ENCODE results near the gene MAST1. TPM values are rescaled to one million over a fixed set of nuclear protein-coding genes. Genes with fewer than 3 reads are reported as not detected.

The MAST1 gene
- total RNA-seq, 2 donors from 2014 or later: 0.26 TPM; not detected in 1

GRCh38 chr19:12793290-12794195 lies 44.8 kb upstream of the MAST1 start:
- peak; percentile 62 for ATAC-seq
- WGBS, 2 donors: 0 to 1% methylated on average over 8 to 59 of the region's 81 CpGs
- H3K9me3 ChIP-seq: no peaks in the 10 kb centered on the region
- DNase-seq: peak; percentile 95 to 97 (median 96)
- TF ChIP-seq CTCF (IDR thresholded peaks at IDR 0.05) (peak in 3 of 7 experiments; percentile 13 to 22 (median 16)), POLR2A (IDR thresholded peaks at IDR 0.05) (peak; percentile 89 to 97 (median 93))
- peaks cover 45% of the 10 kb centered on the region for H3K4me1 ChIP-seq
- H3K27ac ChIP-seq: peak overlapping the region; percentile 94 to 100 (median 98)
- no peaks in the 10 kb centered on the region for H3K36me3 ChIP-seq (replicated peaks in 1 of 2; ENCODE audit: insufficient read depth in 1 of 2, low read depth in 2 of 2)
- intact Hi-C loops (cut with DNase I): no loop called here
- H3K4me3 ChIP-seq: peak overlapping the region; percentile 87 to 91
- H3K27me3 ChIP-seq: no peaks in the 10 kb centered on the region

GRCh38 chr19:12794196-12794941 lies 43.9 kb upstream of the MAST1 start:
- no peaks in the 10 kb centered on the region for H3K36me3 ChIP-seq (replicated peaks in 1 of 2; ENCODE audit: insufficient read depth in 1 of 2, low read depth in 2 of 2)
- no peak overlapping the region for H3K4me3 ChIP-seq
- WGBS, 2 donors: 59 to 64% methylated on average over 7 of the region's 7 CpGs
- intact Hi-C loops (cut with DNase I): no loop called here
- H3K4me1 ChIP-seq: peaks cover 37% of the 10 kb centered on the region
- no peak for DNase-seq
- TF ChIP-seq CTCF (IDR thresholded peaks at IDR 0.05): no peak
- peak in 1 of 3 donors; percentile 18 for TF ChIP-seq POLR2A (IDR thresholded peaks at IDR 0.05)
- H3K27me3 ChIP-seq: no peaks in the 10 kb centered on the region
- peak overlapping the region; percentile 94 to 100 (median 98) for H3K27ac ChIP-seq
- H3K9me3 ChIP-seq: no peaks in the 10 kb centered on the region
- no peak for ATAC-seq

- Histone ChIP-seq H3K9me3 (no peaks in the 10 kb centered on the region), H3K4me3 (no peak overlapping the region), H3K36me3 (replicated peaks in 1 of 2; ENCODE audit: insufficient read depth in 1 of 2, low read depth in 2 of 2) (no peaks in the 10 kb centered on the region), H3K27me3 (no peaks in the 10 kb centered on the region), H3K27ac (peak overlapping the region in 2 of 4 donors; percentile 94 to 100), H3K4me1 (peaks cover 36% of the 10 kb centered on the region)
- no peak for DNase-seq
- TF ChIP-seq POLR2A (IDR thresholded peaks at IDR 0.05) (peak in 1 of 3 donors; percentile 6), CTCF (IDR thresholded peaks at IDR 0.05) (no peak)
- intact Hi-C loops (cut with DNase I): no loop called here
- 83 to 95% methylated on average over 4 to 9 of the region's 9 CpGs for WGBS, 2 donors
- ATAC-seq: no peak
Measured at GRCh38 chr19:12794971-12795381, 43.3 kb upstream of the MAST1 start.

GRCh38 chr19:12796146-12797071 lies 41.9 kb upstream of the MAST1 start:
- 11% methylated on average over 11 to 18 of the region's 18 CpGs for WGBS, 2 donors
- H3K27ac ChIP-seq: peak overlapping the region in 2 of 4 donors; percentile 22 to 94
- H3K9me3 ChIP-seq: no peaks in the 10 kb centered on the region
- H3K4me3 ChIP-seq: no peak overlapping the region
- TF ChIP-seq POLR2A (IDR thresholded peaks at IDR 0.05): peak; percentile 24 to 43 (median 34)
- TF ChIP-seq CTCF (IDR thresholded peaks at IDR 0.05): peak; percentile 79 to 99 (median 98)
- peak; percentile 19 for ATAC-seq
- peaks cover 37% of the 10 kb centered on the region for H3K4me1 ChIP-seq
- intact Hi-C loops (cut with DNase I): no loop called here
- H3K36me3 ChIP-seq (replicated peaks in 1 of 2; ENCODE audit: insufficient read depth in 1 of 2, low read depth in 2 of 2): no peaks in the 10 kb centered on the region
- peak; percentile 79 to 86 (median 81) for DNase-seq
- no peaks in the 10 kb centered on the region for H3K27me3 ChIP-seq

Measured in body of pancreas (tissue), 4 donors.